ENCODE data around the gene GCNT2.
"Not testable (repeated sequence)": the region's sequence is repeated elsewhere in the genome, so short reads cannot be mapped to it uniquely, and the experiment has no call there.

The GCNT2 gene

GRCh38 chr6:10550764-10551163, 29.6 kb downstream of the GCNT2 start:
- no peak for DNase-seq

DNA sequence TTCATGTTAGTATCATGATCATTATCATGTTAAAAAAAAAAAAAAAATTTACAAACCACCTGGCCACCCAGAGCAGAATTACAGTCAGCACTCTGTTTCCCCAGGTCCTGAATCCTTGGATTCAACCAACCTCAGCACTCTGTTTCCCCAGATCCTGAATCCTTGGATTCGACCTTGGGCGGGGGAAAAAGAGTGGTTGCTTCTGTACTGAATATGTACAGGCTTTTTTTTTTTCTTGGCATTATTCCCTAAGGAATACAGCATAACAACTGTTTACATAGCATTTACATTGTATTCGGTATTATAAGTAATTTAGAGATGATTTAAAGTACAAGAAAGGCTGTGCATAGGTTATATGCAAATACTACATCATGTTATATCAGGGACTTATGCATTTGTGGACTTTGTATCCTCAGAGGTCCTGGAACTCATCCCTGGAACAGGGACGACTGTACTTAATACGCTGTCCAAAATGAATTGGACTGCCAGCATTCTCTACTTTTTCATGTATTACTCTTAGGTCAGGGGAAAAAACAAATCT, 31.2 kb downstream of the GCNT2 start:
- no peak for DNase-seq

- DNase-seq = no peak
Measured at GRCh38 chr6:10553871-10554270, 32.7 kb downstream of the GCNT2 start.

- DNase-seq = no peak
Measured at GRCh38 chr6:10554826-10555225, 33.7 kb downstream of the GCNT2 start.

GRCh38 chr6:10555625-10556309, 34.6 kb downstream of the GCNT2 start:
- no peak for DNase-seq

DNA sequence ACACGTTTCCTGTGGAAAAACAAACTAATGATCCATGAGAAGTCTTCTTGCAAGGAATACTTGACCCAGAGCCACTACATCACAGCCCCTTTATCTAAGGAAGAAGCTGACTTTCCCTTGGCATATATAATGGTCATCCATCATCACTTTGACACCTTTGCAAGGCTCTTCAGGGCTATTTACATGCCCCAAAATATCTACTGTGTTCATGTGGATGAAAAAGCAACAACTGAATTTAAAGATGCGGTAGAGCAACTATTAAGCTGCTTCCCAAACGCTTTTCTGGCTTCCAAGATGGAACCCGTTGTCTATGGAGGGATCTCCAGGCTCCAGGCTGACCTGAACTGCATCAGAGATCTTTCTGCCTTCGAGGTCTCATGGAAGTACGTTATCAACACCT, 35.4 kb downstream of the GCNT2 start:
- no peak for DNase-seq

DNA sequence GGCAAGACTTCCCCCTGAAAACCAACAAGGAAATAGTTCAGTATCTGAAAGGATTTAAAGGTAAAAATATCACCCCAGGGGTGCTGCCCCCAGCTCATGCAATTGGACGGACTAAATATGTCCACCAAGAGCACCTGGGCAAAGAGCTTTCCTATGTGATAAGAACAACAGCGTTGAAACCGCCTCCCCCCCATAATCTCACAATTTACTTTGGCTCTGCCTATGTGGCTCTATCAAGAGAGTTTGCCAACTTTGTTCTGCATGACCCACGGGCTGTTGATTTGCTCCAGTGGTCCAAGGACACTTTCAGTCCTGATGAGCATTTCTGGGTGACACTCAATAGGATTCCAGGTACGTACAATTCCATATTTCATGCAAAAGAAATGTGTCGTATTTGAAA, 35.8 kb downstream of the GCNT2 start:
- no peak for DNase-seq

DNA sequence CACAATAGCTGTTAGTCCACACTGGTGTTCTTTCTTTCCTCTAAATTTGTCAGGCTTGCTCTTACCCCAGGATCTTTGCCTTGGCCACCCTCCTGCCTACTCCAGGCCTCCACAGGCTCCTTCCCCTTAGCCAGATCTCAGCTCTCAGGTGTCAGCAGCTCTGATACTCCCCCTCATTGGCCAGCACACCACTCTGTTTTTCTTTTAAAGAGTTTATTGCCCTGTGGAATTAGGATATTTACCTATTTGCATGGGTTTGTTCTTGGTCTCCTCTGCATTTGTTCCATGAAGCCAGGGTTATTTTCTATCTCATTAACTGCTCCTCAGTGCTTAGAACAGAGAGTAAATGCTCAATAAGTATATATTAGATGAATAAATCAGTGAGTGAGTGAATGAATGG, 36.8 kb downstream of the GCNT2 start:
- no peak for DNase-seq

DNA sequence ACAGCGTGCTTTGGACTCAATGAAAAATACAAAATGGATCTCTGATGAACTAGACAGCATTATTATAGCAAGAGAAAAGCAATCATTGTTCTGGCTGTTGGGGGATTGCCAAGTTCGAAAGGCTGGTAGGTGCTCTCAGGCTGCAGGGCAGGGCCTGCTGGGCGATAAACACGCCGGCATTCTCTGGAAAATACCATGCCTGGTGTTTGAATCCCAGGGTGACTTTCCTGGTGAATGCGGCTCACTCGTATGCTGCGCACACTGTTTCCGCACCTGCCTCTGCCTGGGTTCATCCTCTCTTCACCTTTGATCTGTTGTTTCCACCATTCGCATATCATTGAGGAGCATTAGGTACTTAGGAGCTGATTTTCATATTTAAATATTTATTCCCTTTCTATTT, 37.4 kb downstream of the GCNT2 start:
- DNase-seq = no peak

DNA sequence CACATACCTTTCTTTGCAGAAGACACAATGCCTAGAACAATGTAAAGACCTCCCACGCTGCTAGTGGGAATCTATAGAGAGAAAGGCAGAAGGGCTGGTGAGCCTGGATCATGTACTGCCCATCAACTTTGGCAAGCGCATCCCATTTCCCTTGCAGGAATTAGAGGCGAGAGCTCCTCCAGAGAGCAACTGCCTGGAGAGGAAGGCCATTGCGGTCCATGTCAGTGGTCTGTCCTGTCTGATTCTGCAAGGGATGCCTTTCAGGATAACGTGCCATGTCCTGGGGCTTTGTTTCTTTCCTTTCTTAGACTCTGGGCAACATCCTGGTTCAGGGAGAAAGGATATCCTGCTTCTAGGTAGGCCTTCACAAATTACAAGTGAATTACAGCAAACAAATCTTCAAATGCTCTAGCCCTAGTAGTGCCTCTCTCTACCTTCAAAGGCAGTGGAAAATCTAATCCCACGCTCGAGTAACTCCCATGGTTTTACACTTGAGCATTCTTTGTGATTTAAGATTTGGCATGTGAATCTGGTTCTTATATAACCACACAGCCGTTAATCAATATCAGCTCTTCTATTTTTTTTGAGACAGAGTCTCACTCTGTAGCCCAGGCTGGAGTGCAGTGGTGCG, 38.5 kb downstream of the GCNT2 start:
- no peak for DNase-seq

DNA sequence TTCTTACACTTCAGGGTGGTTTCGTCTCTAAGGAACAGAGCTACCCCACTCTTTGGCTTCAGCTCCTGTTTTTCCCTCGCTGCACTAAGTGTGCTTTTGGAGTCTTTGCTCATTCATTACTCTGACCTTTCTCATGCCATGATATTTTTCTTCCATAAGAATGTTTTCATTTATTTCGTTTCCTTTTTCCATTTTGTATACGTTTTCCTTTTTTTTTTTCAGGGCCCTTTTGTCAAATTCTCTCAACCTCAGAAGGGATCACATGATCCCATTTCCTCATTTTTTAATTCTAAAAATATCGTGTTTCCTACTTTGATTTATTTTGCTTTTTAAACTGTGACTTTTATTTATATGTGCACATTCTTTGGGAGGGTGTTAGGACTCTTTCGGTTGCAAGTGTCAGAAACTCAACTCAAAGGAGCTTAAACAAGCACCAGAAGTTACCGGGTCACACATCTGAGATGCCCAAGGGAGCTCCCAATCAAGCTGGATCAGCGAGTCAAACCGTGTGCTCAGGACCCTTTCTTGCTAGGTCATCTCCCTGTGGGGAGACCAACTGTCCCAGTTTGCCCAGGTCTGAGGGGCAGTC, 40.6 kb downstream of the GCNT2 start:
- no peak for DNase-seq

DNA sequence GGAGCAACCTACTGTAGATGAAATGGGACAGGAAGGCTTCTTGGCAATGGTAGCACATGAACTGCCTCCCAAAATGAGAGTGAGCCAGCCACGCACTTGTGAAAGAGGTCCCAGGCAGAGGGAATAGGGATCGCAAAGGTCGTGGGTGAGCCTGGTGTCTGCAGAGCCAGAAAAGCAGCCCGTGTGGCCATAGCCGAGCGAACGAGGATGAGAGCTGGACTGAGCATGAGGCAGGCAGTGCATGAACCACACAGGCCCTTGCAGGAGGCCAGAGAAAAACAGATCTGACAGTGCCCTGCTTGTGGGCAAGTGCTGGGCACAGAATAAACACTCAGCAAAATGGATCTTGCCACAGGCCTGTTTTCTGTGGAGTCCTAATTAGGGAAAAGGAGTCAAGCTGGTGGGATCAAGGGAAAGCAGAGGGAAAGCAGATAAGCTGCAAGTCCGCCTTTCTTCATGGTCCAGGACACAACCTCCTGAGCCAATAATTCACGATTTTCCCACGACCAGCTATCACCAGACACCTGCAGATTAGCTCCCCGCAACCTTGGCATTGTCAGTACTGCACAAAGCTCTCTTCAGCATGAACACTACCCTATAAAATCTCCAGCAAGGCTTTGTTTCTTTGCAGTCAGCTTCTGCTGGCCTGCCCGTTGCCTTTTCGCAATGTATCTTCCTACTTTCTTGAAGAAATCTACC, 44.0 kb downstream of the GCNT2 start:
- no peak for DNase-seq

- no peak for DNase-seq
Measured at GRCh38 chr6:10565913-10566312, 44.8 kb downstream of the GCNT2 start.

DNA sequence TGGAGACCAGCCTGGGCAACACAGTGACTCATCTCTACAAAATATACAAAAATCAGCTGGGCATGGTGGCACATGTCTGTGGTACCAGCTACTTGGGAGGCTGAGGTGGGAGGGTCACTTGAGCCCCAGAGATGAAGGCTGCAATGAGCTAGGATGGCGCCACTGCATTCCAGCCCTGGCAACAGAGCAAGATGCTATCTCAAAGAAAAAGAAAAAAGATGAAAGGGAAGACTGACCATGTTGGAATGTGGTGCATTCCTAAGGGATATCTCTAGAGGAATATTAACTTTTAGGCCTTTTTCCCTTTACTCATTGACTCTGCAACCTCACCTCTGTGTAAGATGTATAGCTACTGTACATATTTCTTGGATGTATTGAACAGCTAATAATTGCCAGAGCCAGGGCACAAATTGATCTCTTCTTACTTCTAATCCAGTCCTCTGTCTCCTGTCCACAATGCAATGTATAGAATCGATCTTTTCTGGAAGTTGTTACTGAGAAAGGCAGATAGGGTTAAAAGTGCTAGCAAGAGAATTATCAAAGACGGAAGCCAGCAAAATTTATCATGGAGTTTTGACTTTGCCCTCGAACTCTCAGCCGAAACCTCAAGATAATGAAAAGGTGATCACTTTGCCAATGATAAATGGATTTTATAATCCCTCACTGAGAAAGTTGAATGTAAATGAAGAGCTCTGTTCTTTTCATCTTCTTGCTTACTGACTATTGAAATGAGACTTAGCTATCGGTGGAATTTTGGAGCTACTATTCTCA, 46.3 kb downstream of the GCNT2 start:
- no peak for DNase-seq

GRCh38 chr6:10569392-10570127, 48.4 kb downstream of the GCNT2 start:
- DNase-seq = no peak

- not testable (repeated sequence) for DNase-seq
Measured at GRCh38 chr6:10575519-10575918, 54.4 kb downstream of the GCNT2 start.

DNA sequence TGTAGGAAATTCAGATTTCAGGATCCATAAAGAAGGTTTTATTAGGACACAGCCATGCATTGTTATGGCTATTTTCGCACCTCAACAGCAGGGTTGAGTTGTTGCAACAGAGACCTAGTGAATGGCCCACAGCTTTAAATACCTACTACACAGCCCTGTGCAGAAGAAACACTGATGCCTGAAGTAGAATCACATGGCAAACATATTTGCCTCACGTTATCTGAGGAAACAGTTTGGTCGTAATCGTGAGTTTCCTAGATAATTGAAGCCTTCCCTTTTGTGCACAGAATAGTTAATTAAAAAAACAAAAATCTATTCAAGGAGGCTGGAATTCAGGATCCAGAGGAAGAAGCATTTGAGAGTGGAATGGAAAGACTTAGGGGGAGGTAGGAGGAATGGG, 55.1 kb downstream of the GCNT2 start:
- no peak for DNase-seq

- DNase-seq = no peak
Measured at GRCh38 chr6:10577112-10577511, 56.0 kb downstream of the GCNT2 start.

DNA sequence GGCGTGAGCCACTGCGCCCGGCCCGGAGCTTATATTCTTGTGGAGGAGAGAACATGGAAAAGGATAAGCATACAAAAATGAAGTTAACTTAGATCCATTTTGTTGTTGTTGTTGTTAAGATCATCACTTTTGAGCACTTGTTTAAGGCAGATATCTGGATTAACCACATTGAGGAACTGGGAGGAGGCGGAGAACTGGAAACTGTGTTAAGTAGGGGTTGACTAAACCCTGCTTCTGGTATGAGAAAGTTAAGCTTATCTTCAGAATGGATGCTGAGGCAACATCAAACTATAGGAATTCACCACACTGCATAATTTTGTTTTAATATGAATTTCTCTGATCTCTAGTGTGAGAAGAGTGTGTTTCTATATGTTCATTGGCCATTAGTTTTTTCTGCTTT, 57.6 kb downstream of the GCNT2 start:
- DNase-seq = no peak

DNA sequence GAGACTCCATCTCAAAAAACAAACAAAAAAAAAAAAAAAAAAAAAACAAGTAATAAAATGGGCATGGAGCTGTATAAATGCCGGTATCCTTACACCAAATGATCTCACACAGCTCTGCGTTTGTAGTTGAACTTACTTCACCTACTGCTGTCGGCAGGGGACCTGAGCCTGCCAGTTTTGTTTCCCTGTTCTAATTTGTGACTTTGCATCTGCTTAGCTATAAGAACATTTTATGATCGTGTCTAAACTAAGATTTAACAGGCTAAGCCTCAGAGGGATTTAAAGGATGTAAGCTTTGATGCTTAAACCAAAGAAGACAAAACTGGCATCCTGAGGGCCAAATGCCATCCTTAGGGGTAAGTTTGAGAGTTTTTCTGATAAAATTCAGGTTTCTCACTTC, 58.7 kb downstream of the GCNT2 start:
- DNase-seq = no peak

DNA sequence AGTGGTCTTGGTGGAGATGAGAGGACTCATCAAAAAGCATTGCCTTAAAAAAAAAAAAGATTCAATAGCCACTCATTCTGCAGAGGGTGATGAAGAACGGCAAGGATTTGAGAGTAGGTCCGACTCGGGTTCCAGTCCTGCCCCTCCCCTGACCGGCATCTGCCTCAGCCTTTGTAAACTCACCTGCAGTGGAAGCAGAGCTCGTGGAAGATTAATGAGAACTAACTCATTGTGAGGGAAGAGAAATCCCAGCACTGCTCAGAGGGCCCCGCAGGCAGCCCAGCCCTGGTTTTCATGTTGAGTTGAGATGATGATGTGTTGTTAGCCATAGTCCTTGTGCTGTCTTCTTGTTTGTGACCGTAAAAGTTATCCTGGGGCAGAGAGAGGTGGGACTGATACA, 59.4 kb downstream of the GCNT2 start:
- DNase-seq = no peak

GRCh38 chr6:10581402-10581801, 60.3 kb downstream of the GCNT2 start:
- not testable (repeated sequence) for DNase-seq
